Type B pancreatic cell (in vitro differentiated cells): ENCODE data around the gene DNAJA3. TPM values are rescaled to one million over a fixed set of nuclear protein-coding genes. Genes with fewer than 3 reads are reported as not detected.
A peak's percentile ranks its signal among the peaks of the same experiment; 100 is the strongest.

Source experiments
- DNase-seq: peaks from one replicate; pipeline ENCODE4 v3.0.0; 2021; ENCODE audit warnings: mixed read lengths; ENCODE audit not compliant: unreplicated experiment; ENCODE audit errors: extremely low spot score
- H3K27ac Mint-ChIP-seq: 2 replicates; pipeline ENCODE4 v1.8.0; 2021; ENCODE audit warnings: mild to moderate bottlenecking, mixed read lengths
- H3K27me3 Mint-ChIP-seq: 2 replicates; pipeline ENCODE4 v1.8.0; 2021; ENCODE audit warnings: mixed read lengths
- H3K36me3 Mint-ChIP-seq: 2 replicates; pipeline ENCODE4 v1.8.0; 2021; ENCODE audit warnings: mixed read lengths
- H3K4me1 Mint-ChIP-seq: one replicate; pipeline ENCODE4 v1.8.0; 2021; ENCODE audit warnings: mixed read lengths; ENCODE audit not compliant: unreplicated experiment
- H3K4me3 Mint-ChIP-seq: 2 replicates; pipeline ENCODE4 v1.8.0; 2021; ENCODE audit warnings: mild to moderate bottlenecking, mixed read lengths
- H3K9me3 Mint-ChIP-seq: 2 replicates; pipeline ENCODE4 v1.8.0; 2021; ENCODE audit warnings: mixed read lengths
- long read RNA-seq: library from polyadenylated mRNA; unstranded; transcript quantifications from one replicate; pipeline ENCODE4 v2.0.0, GENCODE V29; 2020
- total RNA-seq: library from RNA; stranded (reverse); gene quantifications from 2 replicates; pipeline ENCODE4 v1.2.1, GENCODE V29; 2021; ENCODE audit warnings: low replicate concordance
- TF ChIP-seq, protein P1 (sequence below): fragments of 200-600 bp; sonication (generic); conservative IDR thresholded peaks from 2 replicates; pipeline ENCODE4 v1.5.0; 2021; ENCODE audit warnings: antibody characterized with exemption, mild to moderate bottlenecking

The DNAJA3 gene
- 43.9 and 46.5 TPM in 2 replicates for total RNA-seq
- long read RNA-seq, transcript DNAJA3-202 (11 exons, 2,591 nt), result major isoform, 135 of 212 reads
- long read RNA-seq, transcript DNAJA3-201 (12 exons, 2,763 nt), result minor isoform, 50 of 212 reads
- long read RNA-seq, partial matches to known transcripts, result 9 of 212 reads
- long read RNA-seq, other reads (novel, unspliced or antisense), result 16 of 212 reads

DNA sequence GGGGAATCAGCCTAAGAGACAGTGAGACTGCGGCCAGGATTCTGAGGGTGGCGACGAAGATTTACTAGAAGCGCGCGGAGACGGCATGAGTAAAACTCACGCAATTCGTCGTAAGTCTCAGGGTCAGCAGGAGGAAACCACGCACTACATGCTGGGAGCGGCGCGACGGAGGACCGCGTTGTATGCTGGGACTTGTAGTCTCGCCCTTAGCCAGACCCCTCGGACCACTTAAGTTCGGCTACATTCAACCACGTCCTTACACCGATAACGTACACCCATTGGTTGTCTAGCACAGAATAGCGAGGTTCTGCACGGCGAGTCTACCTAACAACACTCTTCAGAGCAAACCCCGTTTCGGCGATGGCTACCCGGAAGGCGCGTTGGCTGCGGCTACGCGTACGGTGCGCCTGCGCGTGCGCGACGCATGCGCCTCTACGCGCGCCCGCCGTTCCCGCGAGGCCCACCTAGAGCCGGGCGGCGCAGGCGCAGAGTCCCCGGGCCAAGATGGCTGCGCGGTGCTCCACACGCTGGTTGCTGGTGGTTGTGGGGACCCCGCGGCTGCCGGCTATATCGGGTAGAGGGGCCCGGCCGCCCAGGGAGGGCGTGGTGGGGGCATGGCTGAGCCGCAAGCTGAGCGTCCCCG is at the start of gene DNAJA3:
Gene DNAJA3, plus strand, starts transcription at position 491 of the 643 bp plus-strand sequence. Its CDS starts 14 bp downstream, at position 505.
- no peaks in the 10 kb centered on the region for H3K27me3 Mint-ChIP-seq
- DNase-seq, result peak; percentile 94
- H3K4me1 Mint-ChIP-seq, result peaks cover 26% of the 10 kb centered on the region
- peak within 1 kb of the TSS; percentile 98 for H3K4me3 Mint-ChIP-seq
- H3K36me3 Mint-ChIP-seq, result peaks cover 7% of the 10 kb centered on the region
- TF ChIP-seq, protein P1, sequence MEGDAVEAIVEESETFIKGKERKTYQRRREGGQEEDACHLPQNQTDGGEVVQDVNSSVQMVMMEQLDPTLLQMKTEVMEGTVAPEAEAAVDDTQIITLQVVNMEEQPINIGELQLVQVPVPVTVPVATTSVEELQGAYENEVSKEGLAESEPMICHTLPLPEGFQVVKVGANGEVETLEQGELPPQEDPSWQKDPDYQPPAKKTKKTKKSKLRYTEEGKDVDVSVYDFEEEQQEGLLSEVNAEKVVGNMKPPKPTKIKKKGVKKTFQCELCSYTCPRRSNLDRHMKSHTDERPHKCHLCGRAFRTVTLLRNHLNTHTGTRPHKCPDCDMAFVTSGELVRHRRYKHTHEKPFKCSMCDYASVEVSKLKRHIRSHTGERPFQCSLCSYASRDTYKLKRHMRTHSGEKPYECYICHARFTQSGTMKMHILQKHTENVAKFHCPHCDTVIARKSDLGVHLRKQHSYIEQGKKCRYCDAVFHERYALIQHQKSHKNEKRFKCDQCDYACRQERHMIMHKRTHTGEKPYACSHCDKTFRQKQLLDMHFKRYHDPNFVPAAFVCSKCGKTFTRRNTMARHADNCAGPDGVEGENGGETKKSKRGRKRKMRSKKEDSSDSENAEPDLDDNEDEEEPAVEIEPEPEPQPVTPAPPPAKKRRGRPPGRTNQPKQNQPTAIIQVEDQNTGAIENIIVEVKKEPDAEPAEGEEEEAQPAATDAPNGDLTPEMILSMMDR, result no peak
- no peaks in the 10 kb centered on the region for H3K9me3 Mint-ChIP-seq
- peak within 1 kb of the TSS; percentile 100 for H3K27ac Mint-ChIP-seq

DNA sequence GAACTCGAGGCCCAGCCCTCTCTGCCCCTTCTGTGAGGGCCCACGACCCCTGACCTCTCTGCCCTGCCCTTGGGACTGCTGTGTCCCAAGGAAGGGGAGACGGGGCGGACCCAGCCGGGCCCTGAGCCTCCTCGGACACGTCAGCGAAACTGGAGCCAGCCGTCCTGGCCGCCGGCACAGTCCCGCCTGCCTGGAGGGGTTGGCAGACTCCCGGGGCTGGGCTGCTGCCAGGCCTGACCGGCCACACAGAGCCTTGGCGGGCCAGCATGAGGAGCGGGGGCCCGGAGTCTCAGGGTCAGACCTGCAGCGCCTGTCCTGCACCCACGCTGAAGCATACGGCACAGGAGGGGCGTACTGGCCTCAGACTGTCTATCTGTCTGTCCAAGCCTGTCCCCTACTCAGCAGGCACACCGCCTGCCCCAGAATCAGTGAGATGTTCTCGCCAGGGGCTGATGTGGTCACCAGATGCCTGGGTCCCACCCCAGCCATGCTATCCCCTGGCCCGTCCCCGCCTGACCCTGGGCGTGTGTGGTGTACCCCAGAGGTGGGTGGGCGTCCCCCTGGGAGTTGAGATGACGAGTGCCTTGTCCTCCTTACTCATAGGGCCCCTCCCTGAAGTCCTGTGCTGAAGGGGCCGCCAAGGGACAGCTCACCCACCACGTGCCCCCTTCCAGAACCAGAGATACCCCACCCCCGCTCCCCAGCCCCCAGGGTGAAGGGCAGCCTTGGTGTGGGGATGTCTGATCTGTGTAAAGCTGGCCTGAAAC is 49.4 kb upstream of the DNAJA3 start:
- no peaks in the 10 kb centered on the region for H3K9me3 Mint-ChIP-seq
- no peak overlapping the region for H3K27ac Mint-ChIP-seq
- H3K36me3 Mint-ChIP-seq, result no peaks in the 10 kb centered on the region
- H3K4me3 Mint-ChIP-seq, result peak overlapping the region; percentile 66
- TF ChIP-seq, protein P1, result no peak
- no peaks in the 10 kb centered on the region for H3K27me3 Mint-ChIP-seq
- DNase-seq, result no peak
- peaks cover 24% of the 10 kb centered on the region for H3K4me1 Mint-ChIP-seq

DNA sequence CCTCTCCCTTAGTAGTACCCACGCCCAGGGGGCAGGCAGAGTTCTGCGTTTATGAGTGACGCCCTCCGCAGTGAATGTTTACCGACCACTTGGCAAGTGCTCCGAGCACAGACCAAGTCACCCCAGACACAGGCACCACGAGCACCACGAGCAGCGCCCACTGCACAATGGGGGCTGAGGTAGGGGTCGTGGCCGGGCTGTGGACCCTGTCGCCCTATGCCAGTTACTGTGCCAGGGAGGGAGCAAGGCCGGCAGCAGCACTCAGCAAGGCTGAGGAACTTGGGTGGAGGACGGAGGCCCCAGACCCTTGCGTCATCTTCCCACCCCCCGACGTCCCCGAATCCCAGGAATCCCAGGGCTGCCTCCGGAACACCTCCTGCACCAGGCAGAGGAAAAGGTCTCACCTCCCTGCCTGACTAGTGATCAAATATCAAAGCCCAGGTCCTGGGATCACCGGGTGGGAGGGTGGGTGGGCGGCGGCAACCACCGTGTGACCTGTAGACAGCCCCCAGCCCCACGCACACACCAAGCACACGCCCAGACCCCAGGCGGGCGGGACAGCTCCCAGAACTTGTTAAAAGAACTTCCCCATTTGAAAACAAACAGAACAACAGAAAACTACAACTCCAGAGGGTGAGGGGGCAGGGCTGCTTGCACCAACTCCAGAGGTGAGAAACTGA is 48.6 kb upstream of the DNAJA3 start:
- Mint-ChIP-seq H3K27me3 (no peaks in the 10 kb centered on the region), H3K9me3 (no peaks in the 10 kb centered on the region), H3K27ac (peak overlapping the region; percentile 85), H3K4me3 (peak overlapping the region; percentile 66), H3K4me1 (peaks cover 24% of the 10 kb centered on the region), H3K36me3 (no peaks in the 10 kb centered on the region)
- DNase-seq, result no peak
- TF ChIP-seq, protein P1, result no peak

DNA sequence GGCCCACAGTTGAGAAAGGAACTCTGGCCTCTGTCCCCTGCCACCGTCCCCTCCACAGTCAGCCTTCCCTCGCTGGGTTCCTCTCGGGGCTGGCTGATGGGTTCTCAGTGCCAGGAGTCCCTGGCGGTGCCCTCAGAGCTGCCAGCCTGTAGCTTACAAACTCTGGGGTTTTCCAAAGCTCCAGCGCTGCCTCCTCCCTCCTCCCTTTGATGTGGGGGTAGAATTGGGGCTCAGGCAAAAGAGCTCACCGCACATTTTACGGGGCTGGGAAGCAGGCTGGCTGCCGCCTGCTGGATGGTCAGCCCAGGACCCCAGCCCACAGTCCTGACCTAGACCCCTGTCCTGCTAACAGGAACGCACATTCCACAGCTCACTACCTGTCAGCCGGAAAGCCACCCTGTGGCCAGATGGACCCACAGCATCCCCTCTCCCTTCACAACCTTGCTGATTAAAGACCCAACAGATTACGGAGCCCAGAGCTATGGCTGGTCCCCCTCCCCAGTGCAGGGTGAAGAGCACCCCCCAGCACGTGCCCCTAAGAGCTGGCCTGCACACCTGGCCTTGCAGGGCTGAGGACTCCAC is 48.0 kb upstream of the DNAJA3 start:
- peak overlapping the region; percentile 85 for H3K27ac Mint-ChIP-seq
- no peaks in the 10 kb centered on the region for H3K9me3 Mint-ChIP-seq
- TF ChIP-seq, protein P1, result peak; percentile 43
- H3K36me3 Mint-ChIP-seq, result no peaks in the 10 kb centered on the region
- peak overlapping the region; percentile 54 for H3K4me3 Mint-ChIP-seq
- no peaks in the 10 kb centered on the region for H3K27me3 Mint-ChIP-seq
- H3K4me1 Mint-ChIP-seq, result peaks cover 24% of the 10 kb centered on the region
- DNase-seq, result no peak

DNA sequence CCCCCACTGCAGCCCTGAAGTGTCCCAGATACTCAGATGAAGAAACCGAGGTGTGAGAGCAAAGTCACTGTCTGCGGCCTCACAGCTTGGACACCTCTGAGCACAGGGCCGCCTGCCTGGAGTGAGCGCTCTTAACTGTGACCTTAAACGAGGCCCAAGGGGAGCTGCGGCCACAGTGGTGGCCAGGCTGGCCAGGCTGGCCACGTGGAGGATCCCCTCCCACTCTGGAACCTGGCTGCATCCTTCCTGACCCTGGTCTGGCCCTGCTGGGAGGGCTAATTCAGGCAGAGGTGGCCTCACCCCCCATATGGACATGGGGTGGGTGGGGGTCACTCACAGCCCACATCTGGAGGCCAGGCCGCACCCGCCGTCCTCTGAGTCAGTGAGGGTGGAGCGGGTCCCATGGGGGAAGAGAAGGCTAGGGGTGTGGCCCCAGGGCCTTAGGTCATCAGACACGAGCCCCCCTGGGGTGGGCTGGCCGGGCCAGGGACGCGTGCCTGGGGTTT is 47.5 kb upstream of the DNAJA3 start:
- DNase-seq, result no peak
- Mint-ChIP-seq H3K27ac (peak overlapping the region; percentile 85), H3K4me3 (peak overlapping the region; percentile 54), H3K27me3 (no peaks in the 10 kb centered on the region), H3K4me1 (peaks cover 26% of the 10 kb centered on the region), H3K9me3 (no peaks in the 10 kb centered on the region), H3K36me3 (no peaks in the 10 kb centered on the region)
- TF ChIP-seq, protein P1, result no peak
